GM13977 (cell line): Measurements from ENCODE around the gene KIF13A.

Experiments used
- DNase-seq: peaks from one replicate; pipeline ENCODE4 v3.0.0; 2012; ENCODE audit warnings: low spot score
- CTCF ChIP-seq: IDR thresholded peaks from 2 replicates; pipeline ENCODE4 v1.5.1; 2012; ENCODE audit warnings: mild to moderate bottlenecking, control low read depth; ENCODE audit not compliant: insufficient read depth; ENCODE audit errors: extremely low read depth, missing control alignments
- in situ Hi-C: fragments of 300-500 bp; cut with MboI; formaldehyde crosslinking; loops from one replicate; pipeline ENCODE4 v1.12.0; 2022; ENCODE audit warnings: low sequenced_read_pairs, low pct_unique_long_range_greater_than_20kb, mixed read lengths, inconsistent platforms; ENCODE audit not compliant: unreplicated experiment

KIF13A gene

GRCh38 chr6:17836293-17836692 lies 151.1 kb downstream of the KIF13A start:
- in situ Hi-C loops, result no loop called here
- no peak for DNase-seq
- TF ChIP-seq CTCF, result no peak

GRCh38 chr6:17835784-17836183 lies 151.7 kb downstream of the KIF13A start:
- TF ChIP-seq CTCF, result no peak
- no peak for DNase-seq
- in situ Hi-C loops, result no loop called here

GRCh38 chr6:17831135-17831534 lies 156.3 kb downstream of the KIF13A start:
- DNase-seq, result no peak
- in situ Hi-C loops, result no loop called here
- TF ChIP-seq CTCF, result no peak

GRCh38 chr6:17829905-17830304 lies 157.5 kb downstream of the KIF13A start:
- TF ChIP-seq CTCF, result no peak
- no peak for DNase-seq
- in situ Hi-C loops, result no loop called here

- in situ Hi-C loops, result no loop called here
- no peak for TF ChIP-seq CTCF
- no peak for DNase-seq
These were observed 159.3 kb downstream of the KIF13A start for GRCh38 chr6:17828149-17828548.

GRCh38 chr6:17826301-17826700 lies 161.1 kb downstream of the KIF13A start:
- in situ Hi-C loops, result no loop called here
- DNase-seq, result no peak
- TF ChIP-seq CTCF, result no peak

- no peak for TF ChIP-seq CTCF
- no peak for DNase-seq
- in situ Hi-C loops, result loop anchor here (25.0 kb wide), 1 partner anchor 233 kb away; no protein-coding TSS in a partner anchor
These were observed 167.4 kb downstream of the KIF13A start for GRCh38 chr6:17820055-17820454.
